ENCODE measurements around the gene ZFTA. TPM values are rescaled to one million over a fixed set of nuclear protein-coding genes. Genes with fewer than 3 reads are reported as not detected.

Gene ZFTA
- total RNA-seq, 4 donors from 2014 or later = 13.2 to 31.8 (median 24.5) TPM

DNA sequence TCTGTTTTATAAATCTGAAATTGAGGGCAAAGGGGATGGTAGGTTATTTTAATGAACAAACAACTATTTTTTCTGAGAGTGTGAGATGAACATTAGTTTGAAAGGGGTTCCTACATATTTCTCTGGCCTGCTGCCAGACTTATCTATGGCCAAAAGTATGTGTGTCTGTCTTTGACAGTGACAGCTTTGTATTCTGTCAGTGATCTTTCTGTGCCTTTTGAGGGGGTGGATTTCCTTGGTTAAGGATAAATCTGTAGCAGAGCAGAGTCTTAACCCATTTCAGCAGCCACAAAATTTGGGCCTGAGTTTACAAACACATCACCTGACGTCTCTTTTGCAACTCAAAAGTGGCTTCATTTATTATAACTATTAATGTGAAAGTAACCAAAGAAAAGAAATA, 30.9 kb downstream of the ZFTA start:
- H3K4me1 ChIP-seq = peaks cover 0 to 19% (median 0%) of the 10 kb centered on the region in 3 donors
- no peak overlapping the region for H3K4me3 ChIP-seq
- no peaks in the 10 kb centered on the region for H3K36me3 ChIP-seq
- no peak for ATAC-seq
- no peaks in the 10 kb centered on the region for H3K27me3 ChIP-seq
- H3K9me3 ChIP-seq = no peaks in the 10 kb centered on the region
- 13 to 52% methylated on average over 1 of the region's 1 CpG for WGBS, 2 donors (ENCODE audit: low coverage in 1 of 2)
- H3K27ac ChIP-seq = peak overlapping the region in 1 of 4 donors; percentile 2
- TF ChIP-seq EP300 (IDR thresholded peaks at IDR 0.05) (no peak), POLR2A (IDR thresholded peaks at IDR 0.05) (no peak), POLR2AphosphoS5 (IDR thresholded peaks at IDR 0.05) (no peak), CTCF (IDR thresholded peaks at IDR 0.05) (no peak)

DNA sequence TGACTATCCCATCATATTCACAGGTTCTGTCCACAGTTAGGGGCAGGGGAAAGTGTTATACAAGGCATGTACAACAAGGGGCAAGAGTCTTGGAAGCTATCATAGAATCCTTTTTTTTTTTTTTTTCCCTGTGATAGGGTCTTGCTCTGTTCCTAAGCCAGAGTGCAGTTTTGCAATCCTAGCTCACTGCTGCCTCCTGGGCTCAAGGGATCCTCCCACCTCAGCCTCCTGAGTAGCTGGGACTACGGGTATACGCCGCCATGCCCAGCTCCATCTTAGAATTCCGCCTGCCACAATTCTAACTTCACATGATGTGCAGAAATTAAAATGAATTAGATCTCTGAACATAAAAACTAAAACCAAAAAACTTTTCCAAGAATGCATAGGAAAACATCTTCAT, 31.7 kb downstream of the ZFTA start:
- Histone ChIP-seq H3K36me3 (no peaks in the 10 kb centered on the region), H3K27ac (no peak overlapping the region), H3K4me3 (no peak overlapping the region), H3K4me1 (peaks cover 0 to 19% (median 0%) of the 10 kb centered on the region in 3 donors), H3K9me3 (no peaks in the 10 kb centered on the region), H3K27me3 (no peaks in the 10 kb centered on the region)
- TF ChIP-seq POLR2A (IDR thresholded peaks at IDR 0.05) = no peak
- no peak for TF ChIP-seq POLR2AphosphoS5 (IDR thresholded peaks at IDR 0.05)
- no peak for TF ChIP-seq EP300 (IDR thresholded peaks at IDR 0.05)
- no peak for TF ChIP-seq CTCF (IDR thresholded peaks at IDR 0.05)
- ATAC-seq = no peak
- 81 to 93% methylated on average over 4 of the region's 4 CpGs for WGBS, 2 donors (ENCODE audit: low coverage in 1 of 2)

- no peaks in the 10 kb centered on the region for H3K9me3 ChIP-seq
- H3K4me1 ChIP-seq = no peaks in the 10 kb centered on the region
- WGBS, 2 donors (ENCODE audit: low coverage in 1 of 2) = 63 to 87% methylated on average over 2 to 3 of the region's 3 CpGs
- H3K4me3 ChIP-seq = no peak overlapping the region
- TF ChIP-seq CTCF (IDR thresholded peaks at IDR 0.05) (no peak), POLR2A (IDR thresholded peaks at IDR 0.05) (no peak), EP300 (IDR thresholded peaks at IDR 0.05) (no peak)
- no peak for ATAC-seq
- H3K27me3 ChIP-seq = no peaks in the 10 kb centered on the region
- H3K27ac ChIP-seq = no peak overlapping the region
- no peaks in the 10 kb centered on the region for H3K36me3 ChIP-seq
Observed at GRCh38 chr11:63729326-63729725, 39.2 kb downstream of the ZFTA start.

DNA sequence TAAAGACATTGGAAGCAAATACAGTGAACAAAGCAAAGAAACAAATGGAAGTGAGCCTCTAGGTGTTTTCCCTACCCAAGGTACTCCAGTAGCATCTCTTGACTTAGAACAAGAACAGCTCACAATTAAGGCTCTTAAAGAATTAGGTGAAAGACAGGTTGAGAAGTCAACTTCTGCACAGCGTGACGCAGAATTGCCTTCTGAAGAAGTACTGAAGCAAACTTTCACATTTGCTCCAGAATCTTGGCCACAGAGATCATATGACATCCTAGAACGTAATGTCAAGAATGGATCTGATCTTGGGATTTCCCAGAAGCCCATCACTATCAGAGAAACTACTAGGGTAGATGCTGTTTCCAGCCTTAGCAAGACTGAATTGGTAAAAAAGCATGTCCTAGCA, 48.0 kb downstream of the ZFTA start:
- no peaks in the 10 kb centered on the region for H3K9me3 ChIP-seq
- H3K27ac ChIP-seq = no peak overlapping the region
- 85 to 100% methylated on average over 3 of the region's 3 CpGs for WGBS, 2 donors (ENCODE audit: low coverage in 1 of 2)
- H3K36me3 ChIP-seq = no peaks in the 10 kb centered on the region
- ATAC-seq = no peak
- no peak overlapping the region for H3K4me3 ChIP-seq
- peaks cover 0 to 11% (median 0%) of the 10 kb centered on the region in 3 donors for H3K4me1 ChIP-seq
- TF ChIP-seq EP300 (IDR thresholded peaks at IDR 0.05) (no peak), POLR2AphosphoS5 (IDR thresholded peaks at IDR 0.05) (no peak), CTCF (IDR thresholded peaks at IDR 0.05) (no peak), POLR2A (IDR thresholded peaks at IDR 0.05) (no peak)
- H3K27me3 ChIP-seq = no peaks in the 10 kb centered on the region

DNA sequence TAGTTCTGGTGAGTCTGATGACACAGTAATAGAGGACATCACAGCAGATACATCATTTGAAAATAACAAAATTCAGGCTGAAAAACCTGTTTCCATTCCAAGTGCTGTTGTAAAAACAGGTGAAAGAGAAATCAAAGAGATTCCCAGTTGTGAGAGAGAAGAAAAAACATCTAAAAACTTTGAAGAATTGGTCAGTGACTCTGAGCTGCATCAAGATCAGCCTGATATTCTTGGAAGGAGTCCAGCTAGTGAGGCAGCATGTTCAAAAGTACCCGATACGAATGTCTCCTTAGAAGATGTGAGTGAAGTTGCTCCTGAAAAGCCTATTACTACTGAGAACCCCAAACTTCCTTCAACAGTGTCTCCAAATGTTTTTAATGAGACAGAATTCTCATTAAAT, 48.6 kb downstream of the ZFTA start:
- Histone ChIP-seq H3K4me1 (peaks cover 0 to 11% (median 0%) of the 10 kb centered on the region in 3 donors), H3K9me3 (no peaks in the 10 kb centered on the region), H3K27me3 (no peaks in the 10 kb centered on the region), H3K4me3 (no peak overlapping the region), H3K36me3 (no peaks in the 10 kb centered on the region), H3K27ac (no peak overlapping the region)
- 35 to 53% methylated on average over 2 of the region's 2 CpGs for WGBS, 2 donors (ENCODE audit: low coverage in 1 of 2)
- ATAC-seq = no peak
- TF ChIP-seq CTCF (IDR thresholded peaks at IDR 0.05) (no peak), POLR2AphosphoS5 (IDR thresholded peaks at IDR 0.05) (no peak), EP300 (IDR thresholded peaks at IDR 0.05) (no peak), POLR2A (IDR thresholded peaks at IDR 0.05) (no peak)

All from gastroesophageal sphincter (tissue), 4 donors.